Inferior parietal cortex (tissue), 1 donor: ENCODE data around the gene NPVF.

Experiments used
- DNase-seq: peaks from one replicate; pipeline ENCODE4 v3.0.0-alpha.2; 2016; ENCODE audit errors: extremely low spot score

NPVF gene, protein sequence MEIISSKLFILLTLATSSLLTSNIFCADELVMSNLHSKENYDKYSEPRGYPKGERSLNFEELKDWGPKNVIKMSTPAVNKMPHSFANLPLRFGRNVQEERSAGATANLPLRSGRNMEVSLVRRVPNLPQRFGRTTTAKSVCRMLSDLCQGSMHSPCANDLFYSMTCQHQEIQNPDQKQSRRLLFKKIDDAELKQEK

DNA sequence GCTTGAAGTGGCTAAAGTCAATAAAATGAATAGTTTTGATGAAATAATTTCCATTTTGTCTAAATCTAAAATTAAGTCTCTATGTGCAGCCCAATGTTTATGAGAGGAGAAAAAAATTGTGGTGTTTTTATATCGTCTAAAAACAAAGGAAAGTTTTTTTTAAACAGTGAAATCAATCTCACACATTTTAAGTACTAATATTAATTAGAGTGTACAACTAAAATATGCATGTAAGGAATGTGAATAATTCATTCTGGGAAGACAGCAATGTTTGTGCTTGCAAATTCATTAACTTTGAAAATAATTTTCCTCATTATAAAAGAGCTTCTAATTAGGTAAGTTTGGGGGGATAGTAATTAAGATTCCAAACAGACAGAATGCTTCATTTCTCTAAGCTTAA is at the start of gene NPVF:
Gene NPVF, minus strand, starts transcription at position 101 of the 400 bp plus-strand sequence. Its CDS starts 47 bp downstream, at position 54.
- no peak for DNase-seq

DNA sequence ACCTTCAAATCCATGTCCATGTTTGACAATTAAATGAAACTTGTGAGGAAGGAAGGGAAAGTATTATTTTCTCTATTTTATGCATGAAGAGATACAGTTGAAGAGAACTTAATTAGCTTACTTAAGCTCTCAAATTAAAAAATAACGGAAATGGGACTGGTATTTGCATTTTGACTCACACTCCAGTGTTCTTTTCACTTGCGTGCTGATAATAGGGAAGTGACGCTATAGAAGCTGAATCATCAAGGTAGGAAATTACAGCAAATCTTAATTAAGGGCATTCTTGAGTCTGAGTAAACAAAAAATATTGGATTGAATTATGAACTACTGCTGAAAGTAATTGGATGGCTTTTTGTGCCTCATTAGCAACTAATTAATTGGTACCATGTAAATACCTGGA is 44.0 kb upstream of the NPVF start:
- DNase-seq, result no peak

DNA sequence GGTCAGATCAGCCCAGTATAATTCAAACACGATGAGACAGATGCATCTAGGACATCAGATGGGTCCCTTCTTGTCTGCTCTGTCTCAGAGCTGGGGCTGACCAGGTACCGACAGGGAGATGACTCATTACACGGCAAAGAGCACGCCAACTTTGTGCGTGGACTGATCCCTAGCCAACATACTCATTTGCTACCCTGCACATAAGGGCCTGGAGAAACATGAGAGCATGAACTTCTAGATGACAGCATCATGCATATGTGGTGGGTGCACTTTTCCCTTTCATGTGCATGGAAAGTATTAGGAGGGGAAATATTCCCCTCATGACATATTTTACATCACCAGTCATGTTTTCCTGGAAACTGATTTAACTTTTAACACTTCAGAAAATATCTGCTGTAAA is 35.1 kb upstream of the NPVF start:
- DNase-seq, result no peak

DNA sequence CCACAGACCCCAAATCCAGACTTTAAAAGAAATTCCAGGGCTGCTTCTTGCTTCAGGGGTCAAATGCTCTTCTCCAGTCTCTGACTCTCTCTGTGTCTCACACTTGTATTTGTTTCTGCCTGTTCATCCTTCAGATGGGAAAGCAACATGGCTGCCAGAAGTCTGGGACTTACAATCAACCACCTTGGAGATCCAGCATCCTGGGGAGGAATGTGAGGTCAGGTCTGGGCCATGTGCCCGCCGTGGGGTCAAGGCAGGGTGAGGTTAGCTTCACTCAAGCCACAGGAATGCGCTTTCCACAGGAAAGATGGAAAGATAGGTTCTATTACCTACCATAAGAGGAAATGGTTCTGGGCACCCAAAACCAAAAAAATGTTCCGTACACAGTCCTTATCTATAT is 34.3 kb upstream of the NPVF start:
- no peak for DNase-seq

DNA sequence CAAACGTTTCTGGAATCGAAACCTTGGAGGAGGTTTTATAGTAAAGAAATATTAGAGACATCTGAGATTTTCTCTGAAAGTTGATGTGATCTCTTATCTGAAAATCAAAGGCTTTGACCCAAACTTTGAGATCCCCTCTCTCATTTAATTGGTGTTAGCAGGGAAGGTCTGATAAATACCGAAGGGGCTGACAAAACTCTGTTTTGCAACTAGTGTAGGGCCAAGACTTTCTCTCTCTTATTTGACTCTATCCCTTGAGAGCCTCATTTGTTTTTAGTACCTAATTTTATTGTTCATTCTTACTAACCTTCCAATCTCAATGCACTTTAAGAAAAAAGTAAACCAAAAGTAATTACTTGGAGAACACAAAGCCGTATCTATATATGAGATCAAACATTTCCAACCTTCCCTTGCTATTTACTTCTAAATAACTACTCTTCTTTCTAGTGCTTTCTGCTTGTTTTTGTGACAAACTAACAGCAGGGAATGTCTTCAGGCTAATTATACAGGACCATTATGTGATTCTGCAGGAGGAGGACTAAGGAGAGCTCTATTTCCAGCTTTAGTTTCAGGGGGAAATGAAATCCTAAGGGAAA is 33.4 kb upstream of the NPVF start:
- no peak for DNase-seq

DNA sequence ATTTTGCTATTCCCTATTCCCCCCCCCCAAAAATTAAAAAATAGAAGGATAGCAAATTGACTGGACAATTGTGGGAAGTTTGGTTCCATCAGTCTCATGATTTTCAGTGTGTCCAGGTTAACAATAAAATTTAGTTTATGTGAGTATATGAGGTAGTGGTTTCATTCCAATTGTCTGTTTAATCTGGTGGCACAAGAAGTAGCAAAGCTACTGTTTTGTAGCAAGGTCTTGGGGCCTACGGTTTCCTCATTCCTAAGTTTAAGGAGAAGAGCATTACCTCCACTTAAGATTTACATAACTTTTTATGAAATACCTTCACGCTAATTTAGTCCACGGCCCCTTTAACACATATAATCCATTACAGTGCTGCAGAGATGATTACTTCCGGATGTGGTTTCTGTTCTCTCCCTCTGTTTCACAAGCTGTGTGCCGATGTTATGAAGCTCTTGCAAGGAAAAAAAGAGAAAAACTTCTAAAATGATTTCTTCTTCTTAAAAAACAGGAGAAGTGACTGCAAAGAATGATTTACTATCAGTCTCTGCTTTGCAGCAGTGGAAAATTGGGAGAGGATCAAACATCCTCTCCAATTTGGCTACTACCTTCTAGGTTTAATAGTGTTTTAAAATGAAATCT is 32.7 kb upstream of the NPVF start:
- DNase-seq, result no peak

DNA sequence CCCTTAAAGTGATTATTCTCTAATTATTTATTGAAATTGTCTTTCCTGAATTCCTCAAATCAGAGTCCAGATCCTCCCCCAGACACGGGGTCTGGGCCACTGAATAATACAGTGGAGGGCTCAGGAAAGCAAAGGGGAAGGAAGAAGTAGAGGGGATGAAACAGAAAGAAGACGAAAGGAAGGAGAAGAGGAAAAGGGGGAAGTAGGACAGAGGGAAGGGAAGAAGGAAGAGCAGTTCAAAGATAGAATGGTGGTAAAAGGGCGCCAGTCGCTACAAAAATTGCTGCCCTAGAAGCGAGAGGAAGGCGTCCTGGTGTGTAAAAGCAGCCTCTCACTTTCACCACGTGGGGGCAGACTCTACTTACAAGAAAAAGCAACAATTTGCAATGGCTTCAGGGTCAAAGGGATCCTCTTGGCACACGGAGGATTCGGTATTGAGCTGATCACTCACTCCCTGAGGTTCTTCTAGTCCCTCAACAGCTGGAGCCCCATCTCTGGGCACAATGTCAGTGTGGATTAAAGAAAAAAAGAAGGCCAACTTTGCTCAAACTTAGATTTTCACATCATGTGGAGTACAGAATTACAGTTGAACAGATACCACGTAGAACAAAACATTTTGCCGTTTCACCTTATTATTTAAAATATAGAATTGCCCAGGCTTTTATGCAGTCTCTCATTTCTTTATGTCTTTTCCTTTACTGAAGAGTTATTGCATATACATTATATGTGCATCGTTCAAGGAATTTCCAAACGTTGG is 31.4 kb upstream of the NPVF start:
- peak; percentile 89 for DNase-seq

DNA sequence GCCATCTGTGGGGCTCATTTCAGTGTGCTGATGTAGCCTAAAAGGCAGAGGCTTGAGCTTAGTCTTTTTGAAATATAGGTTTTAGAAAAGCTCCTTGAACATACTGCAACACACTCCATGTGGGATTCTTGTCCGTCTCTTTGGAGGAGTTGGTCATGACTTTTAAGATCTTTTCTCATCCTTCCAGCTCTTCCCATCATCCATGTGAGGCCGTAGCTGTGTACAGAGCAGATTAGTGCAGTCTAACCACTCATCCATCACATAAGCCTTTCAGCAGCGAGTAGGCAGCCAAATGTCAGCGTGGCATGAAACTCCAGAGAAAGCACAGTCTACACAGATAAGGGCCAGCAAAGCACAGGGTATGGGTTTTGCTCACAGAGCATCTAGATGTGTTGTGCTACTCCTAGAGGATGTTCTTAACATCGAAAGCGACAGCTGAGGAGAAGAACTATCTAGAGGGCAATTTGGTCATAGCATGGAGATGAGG is 28.1 kb upstream of the NPVF start:
- no peak for DNase-seq

DNA sequence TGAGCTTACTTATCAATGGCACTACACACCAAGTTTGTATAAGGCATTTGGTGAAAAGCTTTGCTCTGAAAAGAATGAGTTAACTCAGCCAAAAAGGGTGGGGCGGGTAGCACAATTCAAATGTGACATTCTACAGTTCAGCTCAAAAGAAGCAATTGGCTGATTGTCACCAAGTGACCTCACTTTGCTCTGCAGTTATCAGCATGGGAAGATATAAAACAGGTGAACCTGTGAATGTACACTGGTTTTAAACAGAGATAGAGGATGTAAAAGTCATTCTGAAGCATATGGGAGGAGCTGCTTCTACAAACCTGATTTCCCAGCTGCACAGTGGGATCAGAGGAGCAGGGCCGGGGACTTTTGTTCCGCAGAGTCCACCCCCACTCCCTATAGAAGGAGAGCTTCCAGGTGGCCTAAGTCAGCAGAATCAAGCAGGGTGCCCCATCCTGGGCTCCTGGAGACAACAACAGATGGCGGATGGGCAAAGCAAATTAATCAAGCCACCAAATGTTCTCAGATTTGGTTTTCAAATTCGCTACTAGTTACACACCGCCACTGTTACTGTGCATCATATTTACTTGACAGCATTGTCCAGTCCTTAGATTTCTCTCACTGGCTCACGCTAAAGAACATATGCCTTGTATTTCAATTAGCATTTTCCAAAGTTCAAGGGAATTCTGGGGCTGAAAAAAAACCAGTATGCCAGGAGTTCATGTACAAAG is 27.5 kb upstream of the NPVF start:
- DNase-seq, result no peak

DNA sequence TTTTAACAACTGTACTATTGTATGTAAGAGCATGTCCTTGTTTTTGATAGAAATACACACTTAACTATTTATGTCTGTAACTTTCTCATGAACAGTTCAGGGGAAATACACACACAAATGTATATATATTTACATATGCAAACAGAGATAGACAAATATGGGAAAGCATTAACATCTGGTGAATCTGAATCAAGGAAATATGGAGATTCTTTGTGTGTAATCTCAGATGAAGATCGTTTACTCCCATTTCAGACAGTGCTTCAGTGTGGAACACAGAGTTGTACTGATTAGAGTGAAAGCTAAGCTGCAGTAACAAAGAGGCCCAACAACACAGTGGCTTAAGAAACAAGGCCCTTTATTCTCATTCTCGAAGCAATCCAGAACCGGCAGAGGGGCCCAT is 26.3 kb upstream of the NPVF start:
- no peak for DNase-seq

DNA sequence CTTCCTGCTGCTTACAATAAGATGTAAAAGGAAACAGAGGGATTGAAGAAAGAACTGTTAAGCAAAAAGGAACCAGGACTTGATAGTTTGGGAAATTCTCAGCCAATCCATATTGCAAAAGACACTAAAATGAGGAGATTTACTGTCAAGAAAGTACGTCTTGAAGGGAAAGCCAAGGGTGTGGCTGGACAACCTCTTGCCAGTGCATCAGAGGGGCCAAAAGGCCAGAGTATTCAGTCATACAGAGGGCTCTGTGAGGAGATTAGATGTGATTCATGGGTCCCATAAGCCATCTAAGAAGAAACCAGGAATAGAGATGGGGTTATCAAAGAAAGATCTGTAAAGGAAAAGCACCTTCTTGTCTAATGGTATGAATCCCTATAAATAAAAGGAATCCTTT is 25.4 kb upstream of the NPVF start:
- no peak for DNase-seq

DNA sequence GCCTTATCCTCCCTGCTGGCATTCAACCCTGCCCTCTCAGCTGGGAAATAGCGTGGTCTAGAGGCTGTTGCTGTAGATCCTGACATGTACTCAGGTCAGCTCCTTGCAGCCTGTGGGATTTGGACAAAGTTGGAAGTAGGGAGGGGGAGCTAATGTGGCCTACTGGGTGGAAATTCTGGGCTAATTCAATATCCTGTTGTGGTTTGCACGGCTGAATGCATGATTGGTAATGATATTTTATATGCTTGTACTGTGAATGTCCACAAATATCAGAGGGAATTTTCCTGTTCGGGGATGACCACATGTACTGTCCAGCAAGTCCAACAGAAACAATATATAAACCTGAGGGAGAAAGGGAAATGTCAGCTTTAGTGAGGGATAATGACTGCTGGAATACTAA is 22.1 kb upstream of the NPVF start:
- no peak for DNase-seq

DNA sequence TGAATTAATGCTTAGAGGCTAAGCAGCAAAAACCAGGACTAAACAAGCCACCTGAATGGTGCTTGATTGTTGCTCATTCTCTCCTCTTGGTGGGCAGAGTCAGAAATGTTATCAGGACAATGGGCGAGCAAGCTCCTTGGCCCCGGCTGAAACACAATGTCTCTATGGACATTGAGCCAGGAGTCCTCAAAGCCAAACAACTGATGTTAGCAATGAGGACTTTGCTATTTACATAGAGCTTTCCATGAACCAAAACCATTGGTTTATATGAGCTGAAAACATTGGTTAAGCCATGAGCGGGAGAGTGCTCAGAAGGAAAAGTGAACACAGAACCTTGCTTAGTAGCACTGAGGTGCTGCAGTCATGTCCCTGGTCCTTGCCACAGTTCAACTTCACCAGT is 21.5 kb upstream of the NPVF start:
- DNase-seq, result no peak

DNA sequence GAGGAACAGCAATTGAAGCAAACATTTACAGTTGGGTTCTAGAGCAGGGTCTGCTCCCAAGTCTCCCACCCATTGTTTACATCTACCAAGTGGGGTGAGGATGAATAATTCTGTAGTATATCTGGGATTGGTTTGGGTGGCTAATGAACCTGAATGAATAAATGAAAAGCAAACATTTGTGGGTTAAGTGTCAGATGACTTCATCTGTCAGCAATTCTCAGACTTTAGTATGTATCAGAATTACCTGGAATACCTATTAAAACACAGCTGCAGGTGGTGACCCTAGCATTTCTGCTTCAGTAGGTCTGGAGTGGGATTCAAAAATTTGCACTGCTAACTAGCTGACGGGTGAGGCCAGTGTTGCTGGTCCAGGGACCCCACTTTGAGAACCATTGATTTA is 18.0 kb upstream of the NPVF start:
- DNase-seq, result no peak

DNA sequence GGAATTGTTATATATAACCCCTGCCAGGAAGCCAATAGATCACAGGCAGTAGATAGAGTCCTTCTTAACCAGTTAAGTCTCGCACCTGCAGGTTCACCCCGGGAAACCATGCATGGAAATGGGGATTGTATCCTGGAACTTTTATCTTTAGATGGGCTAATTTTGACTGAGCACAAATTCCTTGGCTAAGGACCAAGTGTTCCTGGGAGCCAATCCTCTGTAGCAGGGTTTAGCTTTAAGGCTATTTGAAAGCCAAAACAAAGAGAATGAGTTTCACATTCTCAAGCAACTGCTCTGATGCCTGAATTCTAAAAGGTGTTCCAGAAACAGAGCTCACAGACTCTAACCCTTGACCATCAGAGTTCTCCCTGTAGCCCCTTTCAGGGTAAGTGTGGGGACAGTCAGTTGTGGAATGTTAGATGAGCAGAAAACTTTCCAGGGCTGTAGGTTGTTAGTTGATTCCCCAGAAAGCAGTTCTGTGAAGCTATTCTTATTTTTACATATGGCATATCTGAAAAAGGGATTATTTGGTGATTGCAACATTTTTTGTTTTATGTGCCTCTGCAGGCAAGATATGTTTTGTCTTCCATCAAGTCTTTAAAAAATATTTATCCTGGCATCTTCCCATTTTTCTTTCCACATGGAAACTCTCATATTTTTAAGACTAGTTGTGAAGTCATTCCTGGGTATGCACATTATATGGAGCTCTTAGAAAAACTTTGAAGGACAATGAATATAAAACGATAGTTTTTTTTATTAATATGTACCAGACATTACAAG is 16.2 kb upstream of the NPVF start:
- DNase-seq, result no peak

DNA sequence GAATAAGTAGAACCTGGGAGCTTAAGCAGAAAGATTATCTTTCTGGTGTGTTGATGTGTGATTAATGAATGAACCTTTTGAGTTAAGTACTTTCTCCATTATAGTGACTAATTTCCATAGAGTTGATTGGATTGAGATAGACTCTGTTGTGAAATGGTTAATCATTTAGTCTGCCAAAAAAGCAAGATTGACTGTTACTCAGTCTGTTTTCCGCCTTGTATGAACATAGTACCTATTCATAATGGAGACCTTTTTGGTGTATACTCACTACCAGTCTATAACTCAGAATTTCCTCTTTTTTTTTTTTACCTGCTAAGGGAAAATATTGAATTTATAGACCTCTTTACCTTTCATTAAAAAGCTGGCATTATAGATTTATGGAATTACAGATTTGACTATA is 14.4 kb upstream of the NPVF start:
- DNase-seq, result no peak

DNA sequence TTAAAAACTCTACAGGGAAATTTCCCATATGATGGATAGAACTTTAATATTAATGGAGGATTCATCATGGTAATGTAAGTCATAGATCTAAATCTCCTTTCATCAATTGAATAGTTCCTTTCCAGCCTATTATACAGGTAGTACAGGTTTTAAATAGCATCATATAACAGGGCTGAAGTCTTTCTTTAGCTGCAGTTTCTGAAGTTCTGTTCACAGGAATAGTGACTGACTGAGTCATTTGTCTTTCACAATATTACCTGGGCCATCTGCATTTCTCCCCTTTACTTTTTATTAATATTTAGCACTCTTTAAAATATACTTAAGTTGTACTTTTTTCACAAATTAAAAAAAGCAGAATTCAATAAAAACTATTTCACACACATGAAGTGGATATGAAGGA is 12.6 kb upstream of the NPVF start:
- no peak for DNase-seq

DNA sequence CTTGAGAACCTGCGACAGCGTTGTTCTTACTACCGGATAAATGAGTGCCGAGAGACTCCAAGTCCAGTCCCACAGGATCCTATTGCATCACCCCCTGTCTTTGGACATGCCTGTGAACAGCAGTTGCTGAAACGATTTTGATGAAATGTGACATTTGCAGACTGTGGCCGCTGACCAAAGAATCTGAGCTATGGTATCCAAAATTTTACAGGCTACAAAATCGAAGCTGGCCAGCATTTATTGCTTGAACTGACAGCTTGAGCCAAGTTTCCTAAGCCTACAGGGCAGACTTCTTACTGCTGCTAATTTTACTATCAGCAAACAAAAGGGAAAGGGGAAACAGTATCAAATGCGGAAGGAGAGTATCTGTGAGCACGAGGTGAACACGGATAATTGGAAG is 12.1 kb upstream of the NPVF start:
- no peak for DNase-seq

DNA sequence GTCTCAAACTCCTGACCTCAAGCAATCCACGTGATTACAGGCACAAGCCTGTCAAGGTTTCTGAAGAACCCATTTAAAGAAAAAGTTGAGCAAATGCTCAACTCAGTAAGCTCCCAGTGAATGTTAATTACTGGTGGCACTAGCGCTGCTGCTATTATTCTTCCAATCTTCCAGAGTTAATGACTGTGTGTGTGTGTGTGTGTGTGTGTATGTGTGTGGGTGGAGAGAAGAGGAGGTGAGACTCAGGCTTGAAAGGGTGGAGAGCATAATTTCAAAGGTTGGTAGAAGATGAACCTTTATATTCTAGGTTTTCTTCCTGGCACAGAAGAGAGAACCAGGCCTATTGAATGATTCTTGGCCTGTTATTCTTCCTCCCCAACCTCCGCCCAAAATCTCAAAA is 11.6 kb upstream of the NPVF start:
- DNase-seq, result no peak

DNA sequence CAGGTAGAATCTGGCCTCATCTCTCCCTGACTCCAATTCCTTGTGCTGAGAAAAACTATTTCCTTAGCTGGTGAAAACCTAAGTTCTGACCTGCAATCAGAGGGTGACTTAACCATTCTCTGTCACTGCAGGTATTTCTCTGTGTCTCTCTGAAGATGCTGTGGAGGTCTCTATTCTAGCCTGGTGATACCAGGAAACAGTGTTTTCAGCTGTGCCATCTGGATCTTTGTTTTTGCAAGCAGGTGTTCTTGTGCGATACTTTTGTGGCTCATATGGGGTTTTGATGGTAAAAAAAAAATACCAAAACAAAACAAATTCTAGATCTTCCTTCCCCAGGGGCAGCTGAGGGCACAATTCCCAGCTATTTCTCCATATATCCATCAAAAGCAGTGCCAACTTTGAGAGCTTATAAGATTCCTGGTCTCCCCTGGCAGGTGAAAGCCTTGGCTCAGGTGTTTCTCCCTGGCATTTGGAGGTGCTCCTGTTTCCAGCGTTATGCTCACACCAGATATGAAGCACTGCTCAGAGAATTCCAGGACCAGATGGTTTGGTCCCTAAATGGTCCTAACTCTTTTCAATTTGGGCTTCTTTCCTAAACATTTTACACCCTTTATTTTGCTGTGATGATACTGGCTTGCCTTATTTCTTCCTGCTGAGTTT is 9.9 kb upstream of the NPVF start:
- no peak for DNase-seq

DNA sequence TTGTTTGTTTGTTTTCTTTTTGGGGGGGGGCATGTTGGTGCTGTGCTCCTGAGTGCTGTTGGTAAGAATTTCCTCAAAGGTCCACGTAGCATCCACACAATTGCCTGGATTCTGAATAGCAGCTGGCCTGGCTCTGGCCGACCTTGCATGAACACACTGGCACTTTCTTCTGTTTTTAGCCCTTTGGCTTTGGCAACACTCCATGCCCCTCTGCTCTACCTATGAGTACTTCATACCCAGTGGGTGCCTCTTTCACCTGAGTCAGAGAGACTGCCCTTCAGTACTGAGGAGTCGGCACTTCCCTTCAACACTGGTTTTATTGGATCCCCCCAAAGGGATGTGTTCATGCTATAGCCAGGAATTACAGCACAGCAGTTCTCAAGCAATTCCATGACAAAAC is 7.2 kb upstream of the NPVF start:
- DNase-seq, result no peak
